K562 (cell line): ENCODE results near the gene ROBO1. TPM values are rescaled to one million over a fixed set of nuclear protein-coding genes. Genes with fewer than 3 reads are reported as not detected.

Experiments
- ATAC-seq: fragments of 200-7000 bp; cut with Tn5 transposase; 3 replicates; pipeline ENCODE4 v1.9.1; 2020; ENCODE audit warnings: moderate library complexity
- BruUV-seq: library from RNA; stranded (reverse); fragments of 400-500 nt; replicated peaks from 2 replicates; lab custom pipeline; 2021; lab: Mats Ljungman, UMichigan
- CTCF ChIA-PET: fragments of 300-600 bp; formaldehyde crosslinking; extraction: SDS; loops from one replicate; lab custom pipeline; 2021; ENCODE audit warnings: low intra/inter-chr PET ratio; lab: Yijun Ruan, JAX
- POLR2A ChIA-PET: fragments of 300-600, 350-650 bp; sonication (Branson Sonifier 250); formaldehyde crosslinking; extraction: SDS; loops from one replicate; lab custom pipeline; 2021; ENCODE audit warnings: antibody characterized with exemption, inconsistent platforms; lab: Yijun Ruan, JAX
- DNase-seq, 4 experiments: peaks; one replicate each; pipeline versions ENCODE4 v3.0.0 to v3.0.0-alpha.2; 2011 to 2018; ENCODE audit warnings: low spot score in 3 of 4, mixed read lengths in 3 of 4; ENCODE audit errors: extremely low read depth in 1 of 4
- FAIRE-seq: peaks from 2 replicates; lab custom pipeline; 2011; peaks lifted over from hg19 to GRCh38; lab: Jason Lieb, UNC
- H2AFZ ChIP-seq: 2 replicates; pipeline ENCODE4 v1.6.0; 2011; ENCODE audit warnings: low read depth, low read length, control low read depth, inconsistent platforms
- H3K27ac ChIP-seq: fragments of 200-600 bp; 3 replicates; pipeline ENCODE4 v1.8.0; 2011; ENCODE audit warnings: low read depth, mild to moderate bottlenecking, control low read depth, inconsistent platforms, low read length, moderate library complexity, mixed read lengths; ENCODE audit errors: extremely low read depth
- H3K27me3 ChIP-seq, 2 experiments: fragments of 300-600 bp in 1 of 2; 2 replicates in 1 of 2; 3 replicates in 1 of 2; pipeline versions ENCODE4 v1.6.0 to v1.8.0; 2011; ENCODE audit warnings: inconsistent platforms in 2 of 2, low read length in 2 of 2, mild to moderate bottlenecking in 1 of 2, mixed read lengths in 1 of 2, moderate library complexity in 1 of 2; ENCODE audit not compliant: control insufficient read depth in 2 of 2, insufficient read depth in 2 of 2
- H3K36me3 ChIP-seq: fragments of 300-600 bp; 3 replicates; pipeline ENCODE4 v1.8.0; 2011; ENCODE audit warnings: mild to moderate bottlenecking, low read length, inconsistent platforms; ENCODE audit not compliant: control insufficient read depth, insufficient read depth
- H3K4me1 ChIP-seq, 2 experiments: fragments of 200-600 bp in 1 of 2; replicated peaks in 1 of 2; 2 replicates in 1 of 2; 3 replicates in 1 of 2; pipeline versions ENCODE4 v1.5.1 to v1.8.0; 2011; ENCODE audit warnings: inconsistent platforms in 2 of 2, low read length in 2 of 2, mild to moderate bottlenecking in 1 of 2, mixed read lengths in 1 of 2, moderate library complexity in 1 of 2; ENCODE audit not compliant: control insufficient read depth in 2 of 2, insufficient read depth in 2 of 2
- H3K4me2 ChIP-seq: 2 replicates; pipeline ENCODE4 v1.6.1; 2011; ENCODE audit warnings: low read length, control low read depth, inconsistent platforms, mixed read lengths; ENCODE audit not compliant: insufficient read depth
- H3K4me3 ChIP-seq: fragments of 200-600 bp; sonication (generic), shearing (Covaris generic); 2 replicates; pipeline ENCODE4 v1.5.1; 2016; ENCODE audit warnings: control low read depth, inconsistent platforms
- H3K79me2 ChIP-seq: fragments of 200-600 bp; 3 replicates; pipeline ENCODE4 v1.8.0; 2011; ENCODE audit warnings: low read length, inconsistent platforms; ENCODE audit not compliant: control insufficient read depth, insufficient read depth
- H3K9ac ChIP-seq, 2 experiments: 2 replicates each; pipeline versions ENCODE4 v1.6.0 to v1.6.1; 2011; ENCODE audit warnings: low read depth in 2 of 2, low read length in 2 of 2, control low read depth in 1 of 2, inconsistent platforms in 1 of 2, mild to moderate bottlenecking in 1 of 2, mixed read lengths in 1 of 2; ENCODE audit not compliant: insufficient read depth in 1 of 2
- H3K9me1 ChIP-seq: one replicate; pipeline ENCODE4 v1.6.0; 2011; ENCODE audit warnings: inconsistent platforms, mild to moderate bottlenecking, low read length, moderate library complexity; ENCODE audit not compliant: control insufficient read depth, insufficient read depth
- H3K9me3 ChIP-seq: replicated peaks from 2 replicates; pipeline ENCODE4 v1.5.1; 2011; ENCODE audit warnings: low read depth, low read length, inconsistent platforms; ENCODE audit not compliant: control insufficient read depth, insufficient read depth
- H4K20me1 ChIP-seq: replicated peaks from 2 replicates; pipeline ENCODE4 v1.6.1; 2011; ENCODE audit warnings: low read length, inconsistent platforms, mixed read lengths; ENCODE audit not compliant: control insufficient read depth, insufficient read depth
- CBFA2T3 ChIP-seq: fragments of 450-650 bp; IDR thresholded peaks from 2 replicates; pipeline ENCODE4 v1.6.1; 2017
- CHAMP1 ChIP-seq: fragments of 450-650 bp; IDR thresholded peaks from 2 replicates; pipeline ENCODE4 v1.6.1; 2016; ENCODE audit warnings: mild to moderate bottlenecking
- CSDE1 ChIP-seq, 2 experiments: fragments of 450-650 bp; IDR thresholded peaks; 2 replicates each; pipeline ENCODE4 v1.6.1; 2016; ENCODE audit warnings: mild to moderate bottlenecking in 1 of 2
- DDX20 ChIP-seq: fragments of 450-650 bp; IDR thresholded peaks from 2 replicates; pipeline ENCODE4 v1.6.1; 2016; ENCODE audit warnings: missing genetic modification characterization, low read depth, mild to moderate bottlenecking, missing compliant biosample characterization, moderate library complexity
- ESRRB ChIP-seq: fragments of 250-450 bp; sonication (Bioruptor Pico); IDR thresholded peaks from 2 replicates; pipeline ENCODE4 v1.5.0; 2020; ENCODE audit warnings: mild to moderate bottlenecking, moderate library complexity, borderline replicate concordance
- FOXA3 ChIP-seq, 2 experiments: fragments of 450-650 bp in 1 of 2; sonication (generic) in 1 of 2; formaldehyde crosslinking; IDR thresholded peaks in 1 of 2; conservative IDR thresholded peaks in 1 of 2; 2 replicates each; pipeline versions ENCODE4 v1.4.0 to v1.8.0; 2020 to 2022; ENCODE audit warnings: mild to moderate bottlenecking in 2 of 2, missing genetic modification reagents in 1 of 2
- ID3 ChIP-seq, 2 experiments: fragments of 250-450 bp in 1 of 2; fragments of 450-650 bp in 1 of 2; sonication (Bioruptor Pico) in 1 of 2; IDR thresholded peaks; 2 replicates each; pipeline versions ENCODE4 v1.6.1 to v1.8.0; 2016 to 2021; ENCODE audit warnings: mild to moderate bottlenecking in 2 of 2, moderate library complexity in 2 of 2, missing compliant biosample characterization in 1 of 2, missing genetic modification characterization in 1 of 2
- KDM2B ChIP-seq: fragments of 250-450 bp; sonication (Bioruptor Pico); IDR thresholded peaks from 2 replicates; pipeline ENCODE4 v1.8.0; 2021; ENCODE audit warnings: mild to moderate bottlenecking, moderate library complexity
- RBM15 ChIP-seq: fragments of 200-400 bp; formaldehyde crosslinking; IDR thresholded peaks from 2 replicates; pipeline ENCODE4 v1.6.1; 2018; ENCODE audit warnings: mild to moderate bottlenecking, low read length, moderate library complexity; ENCODE audit not compliant: insufficient read depth
- TEAD1 ChIP-seq, 2 experiments: fragments of 450-650 bp in 1 of 2; sonication (generic) in 1 of 2; formaldehyde crosslinking; IDR thresholded peaks; 2 replicates each; pipeline versions ENCODE4 v1.4.0 to v1.8.0; 2020 to 2022; ENCODE audit warnings: mild to moderate bottlenecking in 2 of 2, missing genetic modification reagents in 1 of 2
- TRIM25 ChIP-seq: fragments of 450-650 bp; IDR thresholded peaks from 2 replicates; pipeline ENCODE4 v1.7.0; 2016; ENCODE audit warnings: borderline replicate concordance
- ZNF592 ChIP-seq: fragments of 450-650 bp; IDR thresholded peaks from 2 replicates; pipeline ENCODE4 v1.6.1; 2017; ENCODE audit warnings: antibody characterized with exemption, mild to moderate bottlenecking
- WGBS: fragments of 100-300 bp; shearing (Covaris generic); methylation state at CpG from one replicate; pipeline ENCODE4 v1.1.6; 2016; ENCODE audit warnings: low coverage, mixed read lengths; ENCODE audit not compliant: insufficient coverage; ENCODE audit errors: missing lambda C conversion rate; 5-methylcytosine and 5-hydroxymethylcytosine counted together
- in situ Hi-C: fragments of 300-500 bp; cut with MboI; formaldehyde crosslinking; loops from 4 replicates; pipeline ENCODE4 v1.15.0; 2018; ENCODE audit warnings: inconsistent platforms, mixed read lengths
- intact Hi-C: fragments of 100-400 bp; cut with micrococcal nuclease; formaldehyde crosslinking; loops from 2 replicates; pipeline ENCODE4 v1.14.2; 2022
- polyA plus RNA-seq, 8 experiments: library from polyadenylated mRNA; depleted of rRNA in 4 of 8; stranded (reverse) in 5 of 8; unstranded in 3 of 8; fragments of >200 nt; fragmentation: Nextera tagmentation in 2 of 8; fragmentation: Illumina TruSeq in 1 of 8; extraction: Ambion mirVana in 2 of 8; extraction: Trizol in 1 of 8; gene quantifications; 2 replicates each; pipeline versions ENCODE4 v1.2.1 to v1.2.3, GENCODE V29; 2011 to 2014; ENCODE audit warnings: inconsistent platforms in 1 of 8, missing spikeins in 1 of 8
- total RNA-seq, 7 experiments: library from RNA; depleted of rRNA in 6 of 7; stranded (reverse); fragments of >200 nt in 6 of 7; fragmentation: Illumina TruSeq in 2 of 7; extraction: Trizol in 2 of 7; gene quantifications; 2 replicates each; pipeline versions ENCODE4 v1.2.1 to v1.2.3, GENCODE V29; 2011 to 2021; ENCODE audit warnings: low replicate concordance in 1 of 7

Gene ROBO1
- total and polyA plus RNA-seq, 9 of the 15 experiments (the other 6 are each of a cell fraction or from before 2014, with no cell fraction given): 0.01 to 0.53 (median 0.17) TPM; not detected in 5

GRCh38 chr3:79097964-79098660 is 669.7 kb downstream of the ROBO1 start:
- ATAC-seq: no peak
- POLR2A ChIA-PET: no interaction called here
- no peaks in the 10 kb centered on the region for H3K36me3 ChIP-seq
- H3K9ac ChIP-seq: no peak overlapping the region
- CTCF ChIA-PET: no interaction called here
- intact Hi-C loops (no loop called here), in situ Hi-C loops (no loop called here)
- H3K79me2 ChIP-seq: no peaks in the 10 kb centered on the region
- no peaks in the 10 kb centered on the region for H3K4me1 ChIP-seq
- no peak for FAIRE-seq
- WGBS: 0% methylated on average over 1 of the region's 1 CpG
- no TSS peak for BruUV-seq
- DNase-seq: no peak
- no peaks in the 10 kb centered on the region for H3K9me1 ChIP-seq
- no peak overlapping the region for H3K4me2 ChIP-seq
- H3K9me3 ChIP-seq: no peaks in the 10 kb centered on the region
- H2AFZ ChIP-seq: no peak overlapping the region
- H3K27ac ChIP-seq: no peak overlapping the region
- no peaks in the 10 kb centered on the region for H4K20me1 ChIP-seq
- H3K4me3 ChIP-seq: no peak overlapping the region
- no peaks in the 10 kb centered on the region for H3K27me3 ChIP-seq
- TF ChIP-seq ZNF592: no peak
- TF ChIP-seq ESRRB (CRISPR knock-in tag): no peak
- TF ChIP-seq FOXA3 (CRISPR knock-in tag; conservative IDR thresholded peaks at IDR 0.05 in 1 of 2, IDR thresholded peaks at IDR 0.05 in 1 of 2): no peak
- TF ChIP-seq KDM2B (CRISPR knock-in tag): no peak
- no peak for TF ChIP-seq CBFA2T3
- no peak for TF ChIP-seq RBM15
- TF ChIP-seq DDX20 (tag): no peak
- TF ChIP-seq CSDE1 (IDR thresholded peaks at IDR 0.05): no peak
- no peak for TF ChIP-seq ID3 (CRISPR knock-in tag; IDR thresholded peaks at IDR 0.05)
- no peak for TF ChIP-seq ID3 (tag; IDR thresholded peaks at IDR 0.05)
- TF ChIP-seq TRIM25: no peak
- no peak for TF ChIP-seq CHAMP1
- TF ChIP-seq TEAD1 (CRISPR knock-in tag; IDR thresholded peaks at IDR 0.05): no peak
